Stimulated activated CD4-positive, alpha-beta T cell treated with anti-CD3 and anti-CD28 coated beads, Interleukin-12 subunit alpha, Interleukin-12 subunit beta, amount 100 ng/mL, for 4 hours (primary cell): ENCODE measurements around the gene OR4K2.
"Not testable (repeated sequence)": the region's sequence is repeated elsewhere in the genome, so short reads cannot be mapped to it uniquely, and the experiment has no call there.

Experiments
- DNase-seq: peaks from one replicate; pipeline ENCODE4 v3.0.0-alpha.2; 2020

OR4K2 gene, protein sequence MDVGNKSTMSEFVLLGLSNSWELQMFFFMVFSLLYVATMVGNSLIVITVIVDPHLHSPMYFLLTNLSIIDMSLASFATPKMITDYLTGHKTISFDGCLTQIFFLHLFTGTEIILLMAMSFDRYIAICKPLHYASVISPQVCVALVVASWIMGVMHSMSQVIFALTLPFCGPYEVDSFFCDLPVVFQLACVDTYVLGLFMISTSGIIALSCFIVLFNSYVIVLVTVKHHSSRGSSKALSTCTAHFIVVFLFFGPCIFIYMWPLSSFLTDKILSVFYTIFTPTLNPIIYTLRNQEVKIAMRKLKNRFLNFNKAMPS

DNA sequence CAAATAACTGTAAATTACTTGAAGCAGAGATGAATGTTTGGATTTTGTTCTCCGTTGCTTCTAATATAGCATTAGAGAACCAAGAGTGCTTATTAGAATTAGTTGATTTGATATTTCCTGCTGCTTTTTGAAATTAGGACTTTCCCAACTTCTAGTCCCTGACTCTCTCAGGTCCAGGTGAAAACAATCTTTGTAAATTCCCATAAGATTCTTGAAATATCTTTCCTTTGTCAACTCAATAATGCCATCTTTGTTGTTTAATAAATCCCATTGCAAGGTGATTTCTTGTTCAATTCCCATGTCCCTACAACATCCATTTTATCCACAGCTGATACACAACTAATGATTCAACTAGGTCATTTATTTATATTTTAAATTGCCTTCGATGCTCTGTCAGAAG is at the start of gene OR4K2:
OR4K2 (plus strand) TSS at position 301 of the 400 bp plus-strand sequence. CDS start 1,126 bp downstream, outside the sequence.
- no peak for DNase-seq

GRCh38 chr14:19827626-19828244 is 47.2 kb upstream of the OR4K2 start:
- not testable (repeated sequence) for DNase-seq

DNA sequence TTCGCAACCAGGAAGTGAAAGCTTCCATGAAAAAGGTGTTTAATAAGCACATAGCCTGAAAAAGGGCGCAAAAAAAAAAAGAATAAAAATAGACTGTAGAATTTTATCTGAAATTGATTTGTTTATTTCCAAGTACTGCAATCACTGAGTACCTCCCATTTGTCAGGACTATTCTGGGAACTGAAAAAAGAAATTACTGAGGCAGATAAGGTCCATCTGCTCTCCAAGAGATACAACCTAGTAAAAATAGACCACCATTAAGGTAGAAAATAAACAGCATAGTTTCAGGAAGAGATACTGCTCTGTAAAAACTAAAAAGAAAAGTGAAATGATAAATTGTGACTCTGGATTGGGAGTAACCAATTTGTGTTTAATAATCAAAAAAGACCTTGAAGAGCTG is 46.6 kb upstream of the OR4K2 start:
- DNase-seq: no peak

- not testable (repeated sequence) for DNase-seq
These were observed 40.6 kb upstream of the OR4K2 start for GRCh38 chr14:19834203-19834848.

DNA sequence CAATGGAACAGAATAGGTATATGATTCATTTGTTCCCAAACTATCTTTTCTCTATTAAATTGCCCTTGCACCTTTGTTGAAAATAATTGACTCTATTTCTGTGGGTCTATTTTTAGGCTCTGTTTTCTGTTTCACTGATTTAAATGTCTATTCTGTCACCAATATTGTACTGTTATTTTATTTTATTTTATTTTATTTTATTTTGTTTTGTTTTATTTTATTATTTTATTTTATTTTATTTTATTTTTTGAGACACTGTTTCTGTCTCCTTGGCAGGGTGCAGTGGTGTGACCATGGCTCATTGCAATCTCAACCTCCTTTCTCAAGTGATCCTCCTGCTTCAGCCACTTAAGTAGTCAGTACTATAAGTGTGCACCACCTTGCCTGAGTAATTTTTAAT is 36.5 kb upstream of the OR4K2 start:
- DNase-seq: no peak

- no peak for DNase-seq
These were observed 23.6 kb upstream of the OR4K2 start for GRCh38 chr14:19851365-19851764.

- not testable (repeated sequence) for DNase-seq
These were observed 8.8 kb upstream of the OR4K2 start for GRCh38 chr14:19866061-19866669.

- DNase-seq: no peak
These were observed 1.8 kb upstream of the OR4K2 start for GRCh38 chr14:19873178-19873577.

GRCh38 chr14:19878029-19878642 is 3.2 kb downstream of the OR4K2 start:
- no peak for DNase-seq

GRCh38 chr14:19895282-19895681 is 20.3 kb downstream of the OR4K2 start:
- DNase-seq: no peak

DNA sequence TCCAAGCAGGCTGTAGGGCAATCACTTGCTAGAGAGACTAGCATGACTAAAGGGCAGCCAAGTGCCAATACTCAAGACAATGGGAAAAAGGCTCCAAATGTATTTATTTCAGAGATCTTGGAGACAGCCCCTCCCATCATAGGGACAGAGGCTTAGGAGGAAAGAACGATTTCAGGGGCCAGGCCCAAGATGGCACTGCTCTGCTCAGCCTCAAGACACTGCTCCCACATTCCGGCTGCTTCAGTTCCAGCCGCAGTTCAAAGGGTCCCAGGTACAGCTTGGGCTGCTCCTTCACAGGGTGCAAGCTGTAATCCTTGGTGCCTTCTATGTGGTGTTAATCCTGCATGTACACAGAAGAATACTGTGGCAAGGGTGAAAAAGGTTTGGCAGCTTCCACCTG is 26.1 kb downstream of the OR4K2 start:
- DNase-seq: no peak

DNA sequence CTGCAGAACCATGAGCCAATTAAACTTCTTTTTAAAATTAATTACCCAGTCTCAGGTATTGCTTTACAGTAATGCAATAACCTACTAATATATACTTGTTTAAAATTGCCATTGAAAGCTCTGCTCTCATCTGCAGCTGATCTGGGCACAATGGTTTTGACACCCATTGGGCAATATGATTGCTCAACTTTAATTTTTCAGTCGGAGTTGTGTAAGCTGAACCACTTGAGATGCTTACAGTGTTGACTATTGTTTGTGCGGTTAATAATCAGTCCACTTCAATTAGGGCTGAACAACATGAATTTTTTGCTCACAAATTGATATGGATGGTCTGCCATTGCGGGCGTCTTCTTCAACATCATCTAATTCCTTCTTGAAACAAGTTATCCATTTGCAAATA is 27.5 kb downstream of the OR4K2 start:
- no peak for DNase-seq

GRCh38 chr14:19906665-19907064 is 31.7 kb downstream of the OR4K2 start:
- no peak for DNase-seq

DNA sequence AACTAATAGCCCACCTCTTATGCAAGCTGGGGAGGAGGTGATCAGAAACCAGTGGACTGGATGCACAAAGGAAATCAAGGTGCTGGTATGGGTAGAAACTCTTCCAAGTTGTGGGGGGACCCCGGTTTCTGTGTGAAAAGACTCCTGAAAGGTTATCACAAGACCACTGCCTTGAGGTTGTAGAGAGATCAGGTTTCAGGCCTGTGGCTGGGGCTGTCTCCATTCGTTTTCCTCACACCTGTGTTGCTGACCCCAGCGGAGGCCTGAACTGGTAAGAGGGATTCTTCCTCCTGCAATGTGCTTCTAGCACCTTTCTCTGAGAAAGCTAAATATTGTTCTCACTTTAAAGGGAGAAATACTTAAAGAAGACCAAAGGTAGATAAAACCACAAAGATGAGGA is 36.2 kb downstream of the OR4K2 start:
- DNase-seq: no peak

DNA sequence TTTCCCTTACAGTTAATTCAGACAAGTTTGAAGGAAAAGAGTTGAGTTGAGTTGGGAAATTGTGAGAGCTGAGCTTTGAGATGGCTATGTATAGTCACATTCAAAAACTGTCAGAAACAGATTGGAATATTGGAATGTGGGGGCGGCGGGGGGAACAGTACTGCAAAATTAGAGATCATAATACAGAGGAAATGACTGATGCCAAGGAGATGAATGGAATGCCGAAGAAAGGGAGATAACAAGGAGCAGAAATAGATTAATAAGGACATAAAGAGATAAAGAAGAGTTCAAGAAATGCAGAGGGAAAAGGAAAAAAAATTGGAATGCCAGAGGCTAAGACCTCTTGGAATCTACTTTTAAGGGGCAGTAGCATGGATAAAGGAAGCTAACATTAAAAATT is 42.3 kb downstream of the OR4K2 start:
- DNase-seq: no peak

- DNase-seq: no peak
These were observed 43.1 kb downstream of the OR4K2 start for GRCh38 chr14:19917955-19918518.

DNA sequence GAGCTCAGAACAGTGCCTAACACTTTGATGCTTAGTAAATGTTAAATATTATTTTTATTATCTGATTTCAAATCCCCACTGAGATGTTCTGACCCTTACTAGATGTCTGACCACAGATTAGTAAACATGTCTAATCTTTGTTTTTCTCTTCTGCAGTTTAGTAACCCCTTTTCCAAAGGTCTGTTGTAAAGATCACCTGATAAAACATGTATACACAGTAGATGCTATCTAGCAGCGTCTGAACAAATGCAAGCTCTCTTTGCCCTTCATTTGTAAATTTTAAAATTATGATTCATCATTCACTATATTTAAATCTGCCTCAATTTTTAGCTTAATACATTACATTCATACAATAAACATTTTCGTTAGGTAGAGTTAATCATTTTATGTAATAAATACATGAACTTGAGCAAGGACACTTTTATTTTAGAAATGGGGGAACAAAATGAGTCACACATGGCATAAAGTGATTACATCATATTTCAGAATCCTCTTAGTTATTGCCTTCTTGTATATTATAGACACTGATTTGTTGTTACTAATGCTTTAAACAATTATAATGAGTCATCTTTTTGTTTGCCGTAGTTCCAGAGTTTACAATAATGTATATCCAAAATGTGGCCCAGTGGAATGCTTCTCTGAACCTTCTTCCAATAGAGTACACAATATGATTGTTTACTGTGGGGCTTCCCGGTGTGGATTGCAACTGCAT is 43.8 kb downstream of the OR4K2 start:
- no peak for DNase-seq

- DNase-seq: no peak
These were observed 45.2 kb downstream of the OR4K2 start, which contains the start of gene OR4K5 for GRCh38 chr14:19920021-19920657. Gene OR4K5 (plus strand): TSS chr14:19920607. CDS start chr14:19920607, 0 bp downstream.

DNA sequence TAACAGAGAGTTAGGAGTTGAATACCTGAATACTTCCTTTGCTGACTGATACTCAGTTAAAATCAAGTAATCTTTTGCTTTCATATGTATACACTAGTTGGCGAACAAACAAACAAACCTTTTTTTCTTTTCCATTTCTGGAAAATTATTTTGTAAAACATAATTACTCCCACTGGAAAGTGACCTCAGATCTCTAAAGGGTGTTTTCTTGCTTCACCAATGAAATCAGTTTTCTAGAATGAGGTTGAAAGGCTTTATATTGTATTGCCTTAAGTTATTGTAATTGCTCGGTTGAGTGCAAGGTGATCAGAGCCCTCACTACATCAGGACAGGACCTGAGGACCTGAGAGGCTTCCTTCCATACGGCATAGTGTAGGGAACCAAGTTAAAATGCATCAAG is 55.7 kb downstream of the OR4K2 start, which contains the start of gene OR4K1:
OR4K1 (plus strand) TSS at position 301 of the 400 bp plus-strand sequence. CDS start 4,750 bp downstream, outside the sequence.
- DNase-seq: no peak
